CD4-positive, alpha-beta T cell treated with Interleukin-4 for 1 hour (primary cell): ENCODE results near the gene ZRANB1.
"Not testable (repeated sequence)": the region's sequence is repeated elsewhere in the genome, so short reads cannot be mapped to it uniquely, and the experiment has no call there.

ENCODE experiments used
- DNase-seq, 2 donors: peaks; one replicate each; pipeline ENCODE4 v3.0.0-alpha.2; 2020 to 2022

The ZRANB1 gene

DNA sequence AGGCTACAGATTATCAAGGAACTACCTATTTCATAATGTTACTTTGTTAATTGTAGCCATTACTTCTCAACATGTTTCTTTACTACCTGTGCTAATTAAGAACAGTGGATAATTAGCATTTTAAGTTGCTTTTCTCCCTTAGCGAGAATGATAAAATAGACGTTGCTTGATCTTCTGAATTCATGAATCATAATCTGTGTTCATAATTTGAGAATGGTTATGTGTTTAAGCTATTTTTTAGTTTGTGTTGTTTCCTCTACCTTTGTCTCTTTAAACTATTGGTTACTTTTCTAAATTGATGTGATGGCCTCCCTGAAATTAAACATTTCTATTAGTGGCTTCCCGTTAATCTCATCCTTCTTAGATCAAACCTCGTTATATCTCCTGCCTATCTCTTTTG, at the start of gene ZRANB1:
ZRANB1 (plus strand) TSS at position 301 of the 400 bp plus-strand sequence. CDS start 371 bp downstream, outside the sequence.
- no peak for DNase-seq

DNA sequence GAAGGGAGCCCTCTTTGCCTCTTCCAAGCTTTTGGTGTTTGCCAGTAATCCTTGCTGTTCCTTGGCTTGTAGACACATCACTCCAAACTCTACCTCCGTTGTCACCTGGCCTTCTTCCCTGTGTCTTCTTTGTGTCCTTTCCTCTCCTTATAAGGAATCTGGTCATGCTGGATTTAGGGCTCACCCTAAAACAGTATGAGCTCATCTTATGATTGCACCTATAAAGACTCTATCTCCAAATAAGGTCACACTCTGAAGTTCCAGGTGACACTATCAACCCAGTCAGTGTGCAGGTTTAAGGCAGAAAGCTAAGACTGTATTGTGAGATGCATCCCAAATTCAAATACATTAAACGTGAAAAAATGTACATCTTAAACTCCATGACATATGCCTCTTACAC, 49.0 kb upstream of the ZRANB1 start:
- DNase-seq = no peak

DNA sequence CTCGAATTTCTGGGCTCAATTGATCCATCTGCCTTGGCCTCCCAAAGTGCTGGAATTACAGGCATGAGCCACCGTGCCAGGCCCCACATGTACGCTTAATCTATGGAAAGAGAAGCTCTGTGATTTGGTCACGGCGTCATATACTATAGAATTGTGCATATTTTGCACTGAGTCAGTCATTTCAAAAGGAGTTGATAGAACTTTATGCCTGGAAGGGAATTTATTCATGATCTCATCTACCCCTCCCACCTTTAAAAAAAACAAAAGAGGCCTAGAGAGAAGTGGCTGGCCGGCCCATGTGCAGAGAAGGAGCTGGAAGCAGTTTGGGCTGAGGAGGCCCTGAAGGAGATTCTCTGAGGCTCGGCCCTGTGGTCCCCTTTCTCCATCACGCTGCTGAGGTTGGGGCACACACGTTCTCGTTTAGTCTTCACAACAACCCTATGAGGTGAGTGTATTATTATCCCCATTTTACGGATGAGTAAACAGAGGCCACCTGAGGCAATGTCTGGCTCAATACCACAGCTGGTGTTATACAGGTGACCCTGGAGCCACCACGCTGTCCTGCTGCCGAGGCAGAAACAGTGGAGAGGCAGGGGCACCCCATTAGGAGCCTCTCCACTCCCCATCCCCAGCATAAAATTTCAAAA, 47.2 kb upstream of the ZRANB1 start:
- no peak for DNase-seq

DNA sequence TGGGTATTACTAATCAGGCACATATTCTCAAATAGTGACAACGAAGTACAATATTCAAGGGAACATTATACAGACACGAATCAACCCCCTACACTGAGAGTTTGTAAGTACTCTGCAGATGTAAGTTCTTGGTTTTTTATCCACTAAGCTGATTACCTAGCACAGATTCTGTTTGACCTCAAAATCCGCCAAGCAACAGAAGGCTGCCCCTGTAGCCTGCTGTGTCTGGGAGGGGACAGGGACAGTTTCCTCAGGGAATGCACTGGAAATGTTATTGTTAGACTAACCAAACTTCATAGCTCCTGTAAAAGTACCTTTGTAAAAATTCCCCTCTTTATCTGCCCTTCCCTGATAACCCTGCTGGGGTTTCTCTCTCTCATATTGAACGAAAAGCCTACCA, 45.2 kb upstream of the ZRANB1 start:
- no peak for DNase-seq

DNA sequence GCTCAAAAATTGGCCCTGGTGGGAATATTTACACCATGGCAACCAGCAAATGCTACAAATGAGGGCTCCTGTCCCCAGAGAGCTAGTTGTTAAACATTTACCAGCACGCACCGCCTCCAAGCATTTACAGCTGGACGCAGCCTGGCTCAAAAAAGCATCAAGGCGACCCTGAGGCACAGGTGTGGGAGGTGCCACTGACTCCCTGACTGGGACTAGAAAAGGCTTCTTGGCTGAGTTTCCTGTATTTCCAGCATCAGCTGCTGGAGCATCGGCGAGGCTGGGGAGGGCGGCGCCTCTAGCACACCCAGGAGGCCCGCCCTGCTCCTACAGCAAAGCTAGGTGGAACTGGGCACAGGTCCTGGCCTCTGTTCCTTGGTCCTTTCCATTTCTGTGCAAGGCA, 43.5 kb upstream of the ZRANB1 start:
- no peak for DNase-seq

DNA sequence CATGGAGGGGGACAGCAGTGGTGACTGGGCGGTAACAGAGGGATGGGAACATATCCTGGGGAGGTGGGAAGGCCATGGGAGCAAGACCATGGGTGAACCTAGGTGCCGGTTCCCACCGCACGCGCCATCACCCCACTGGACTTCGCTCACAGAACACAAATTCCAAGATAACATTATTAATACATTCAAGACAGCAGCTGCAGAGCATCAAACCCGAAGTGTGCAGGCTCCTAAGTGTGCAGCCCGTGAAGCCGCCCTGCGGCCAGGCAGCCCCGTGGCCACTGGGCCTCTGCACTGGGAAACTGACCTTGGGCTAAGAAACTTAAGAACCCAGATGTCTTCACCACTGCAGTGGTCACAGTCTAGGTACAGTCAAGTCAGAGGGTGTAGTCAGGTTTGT, 42.8 kb upstream of the ZRANB1 start:
- no peak for DNase-seq

DNA sequence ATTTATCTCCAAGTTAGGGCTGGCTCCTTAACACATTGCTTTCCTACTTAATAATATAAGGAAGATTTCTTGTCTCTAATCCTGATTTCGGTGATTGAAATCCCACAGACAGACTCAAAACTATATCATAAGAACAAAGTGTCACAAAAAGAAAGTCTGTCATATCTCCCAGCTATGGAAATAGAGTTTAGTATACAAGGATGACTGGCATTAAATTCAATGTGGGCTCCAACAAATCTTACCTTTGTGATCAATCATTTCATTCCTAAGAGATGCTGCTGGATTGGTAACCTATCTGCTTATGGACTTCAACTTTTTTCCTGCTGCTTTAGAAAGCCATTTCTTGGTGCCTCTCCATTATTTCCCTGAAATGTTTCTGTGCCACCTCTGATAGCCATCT, 39.5 kb upstream of the ZRANB1 start:
- no peak for DNase-seq

DNA sequence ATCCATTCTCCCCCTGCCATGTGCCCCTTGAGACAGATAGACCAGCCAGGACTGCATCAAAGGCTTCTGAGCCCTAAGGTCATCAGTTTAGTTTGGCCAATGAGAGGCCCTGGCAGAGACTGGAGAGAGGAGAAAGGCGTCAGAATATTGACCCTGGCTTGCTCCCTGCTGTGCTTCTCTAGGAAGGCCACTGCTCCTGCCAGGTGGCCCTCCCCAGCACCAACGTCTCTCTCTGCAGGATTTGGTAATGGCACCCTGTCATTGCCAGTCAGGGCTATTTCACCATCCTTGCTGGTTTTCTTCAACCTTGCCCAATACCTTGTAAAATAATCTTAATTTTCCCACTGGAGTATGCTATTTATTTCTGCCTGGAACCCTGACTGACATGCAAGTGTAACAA, 38.8 kb upstream of the ZRANB1 start:
- no peak for DNase-seq

DNA sequence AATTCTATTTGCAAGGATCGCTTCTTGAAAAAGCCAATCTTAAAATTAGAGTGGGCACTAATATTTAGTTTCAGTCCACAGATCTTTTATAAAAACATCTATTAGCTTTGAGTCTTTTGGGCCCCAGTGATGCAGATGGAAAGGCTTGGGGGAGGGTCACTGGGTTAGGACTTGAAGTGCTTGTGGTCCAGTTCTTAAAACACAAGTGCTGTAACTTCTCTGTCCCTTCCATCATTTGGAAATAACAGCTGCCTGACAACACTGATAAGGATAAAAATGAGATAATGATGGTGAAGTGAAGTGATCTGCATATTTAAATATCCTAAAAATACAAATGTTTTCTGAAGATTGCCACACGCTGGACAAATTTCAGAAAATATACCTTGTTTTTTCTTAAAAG, 37.1 kb upstream of the ZRANB1 start:
- no peak for DNase-seq

DNA sequence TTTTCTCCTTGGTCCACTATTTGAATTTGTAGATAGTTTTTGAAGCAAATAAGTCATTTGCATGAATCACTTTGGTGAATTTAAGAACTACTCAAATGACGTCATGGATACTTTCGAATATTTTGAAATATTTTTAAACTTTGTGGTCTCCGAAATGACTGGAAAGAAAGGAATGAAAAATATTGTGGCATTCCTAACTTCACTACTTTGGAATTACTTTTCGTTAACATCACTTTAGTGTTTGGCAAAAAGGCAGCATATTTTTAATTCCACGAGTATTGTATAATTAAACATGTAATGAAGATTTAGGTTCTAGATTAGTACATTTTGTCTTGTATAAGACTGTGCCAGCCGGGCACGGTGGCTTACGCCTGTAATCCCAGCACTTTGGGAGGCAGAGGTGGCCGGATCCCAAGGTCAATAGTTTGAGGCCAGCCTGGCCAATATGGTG, 35.3 kb upstream of the ZRANB1 start:
- no peak for DNase-seq

DNA sequence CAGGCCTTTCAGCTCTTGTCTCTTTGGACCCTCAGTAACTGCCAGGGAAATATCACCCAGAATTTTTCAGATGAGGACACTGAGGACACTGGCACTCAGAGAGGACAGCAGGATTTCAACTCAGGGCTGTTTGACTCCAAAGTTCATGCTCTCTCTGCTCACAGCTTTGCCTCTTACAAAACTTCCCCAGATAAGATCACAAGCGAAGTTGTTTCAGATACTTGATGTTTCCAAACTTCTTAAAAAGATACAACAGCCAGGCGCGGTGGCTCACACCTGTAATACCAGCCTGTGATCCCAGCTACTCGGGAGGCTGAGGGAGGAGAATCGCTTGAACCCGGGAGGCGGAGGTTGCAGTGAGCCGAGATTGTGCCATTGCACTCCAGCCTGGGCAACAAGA, 32.4 kb upstream of the ZRANB1 start:
- DNase-seq = no peak

DNA sequence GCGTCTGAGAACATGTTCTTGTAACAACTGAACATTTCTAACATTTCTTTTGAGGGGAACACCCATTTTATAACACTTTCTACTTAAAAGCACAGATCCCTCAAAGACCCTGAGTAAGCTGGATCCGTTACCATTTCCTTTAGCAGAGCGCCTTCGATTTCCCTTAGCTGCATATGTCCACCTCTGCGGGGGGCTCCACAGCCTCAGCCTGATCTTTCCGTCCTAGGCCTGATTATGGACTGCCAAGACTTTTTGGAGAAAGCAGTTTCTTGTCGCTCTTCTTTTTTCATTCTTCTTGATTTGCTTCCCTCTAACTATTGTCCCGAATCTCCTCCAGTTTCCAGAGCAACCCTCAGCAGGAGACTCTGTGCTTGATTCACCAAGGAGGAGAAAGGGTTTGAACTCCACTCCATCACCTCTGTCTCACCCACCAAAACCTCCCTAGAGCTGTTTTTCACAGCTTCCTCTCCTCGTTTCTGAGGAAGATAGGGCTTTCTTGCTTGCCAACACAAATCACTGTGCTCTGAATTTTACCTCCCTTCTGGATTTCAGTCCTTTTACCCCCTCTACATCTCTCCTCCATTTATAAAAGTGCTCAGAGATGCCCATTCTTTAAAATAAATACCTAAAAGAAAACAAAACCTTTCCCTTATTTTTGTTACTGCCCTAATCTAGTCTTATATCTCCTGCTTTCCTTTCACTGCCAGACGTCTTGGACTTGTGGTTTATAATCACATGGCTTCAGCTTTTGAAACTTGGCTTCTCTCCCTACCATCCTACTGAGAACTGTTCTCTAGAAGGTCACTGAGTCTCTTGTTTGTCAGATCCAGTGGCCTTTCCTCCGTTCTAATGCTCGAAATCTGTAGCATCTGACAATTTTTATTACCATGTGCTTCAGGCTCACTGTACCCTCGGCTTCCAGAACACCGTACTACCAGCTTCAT, 30.5 kb upstream of the ZRANB1 start:
- no peak for DNase-seq

DNA sequence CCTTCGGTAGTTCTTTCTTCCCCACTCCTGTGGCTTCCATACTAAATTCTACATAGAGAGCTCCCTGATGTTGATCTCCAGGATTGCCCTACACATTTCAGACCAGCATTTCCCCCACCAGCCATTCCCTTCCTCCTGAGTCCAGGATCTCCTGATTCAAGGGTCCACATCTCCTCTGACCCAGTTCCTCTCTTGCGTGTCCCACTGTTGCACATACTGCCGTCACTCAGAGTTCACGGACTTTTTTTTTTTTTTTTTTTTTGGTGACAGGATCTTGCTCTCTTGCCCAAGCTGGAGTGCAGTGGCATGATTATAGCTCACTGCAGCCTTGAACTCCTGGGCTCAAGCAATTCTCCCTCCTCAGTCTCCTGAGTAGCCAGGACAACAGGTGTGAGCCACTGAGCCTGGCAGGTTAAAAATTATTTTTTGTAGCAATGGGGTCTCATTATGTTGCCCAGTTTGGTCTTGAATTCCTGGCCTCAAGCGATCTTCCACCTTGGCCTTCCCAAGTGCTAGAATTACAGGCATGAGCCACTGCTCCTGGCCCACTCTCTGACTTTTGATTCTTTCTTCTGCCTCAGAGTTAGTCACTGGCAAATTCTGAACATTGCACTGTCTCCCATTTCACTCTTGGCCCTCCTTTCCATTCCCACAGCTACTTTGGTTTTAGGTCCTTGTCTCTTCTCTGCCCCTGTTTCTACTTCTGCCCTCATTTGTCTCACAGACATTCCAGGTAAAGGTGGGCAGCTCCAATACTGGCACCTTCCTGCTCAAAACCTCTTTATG, 29.6 kb upstream of the ZRANB1 start:
- no peak for DNase-seq

DNA sequence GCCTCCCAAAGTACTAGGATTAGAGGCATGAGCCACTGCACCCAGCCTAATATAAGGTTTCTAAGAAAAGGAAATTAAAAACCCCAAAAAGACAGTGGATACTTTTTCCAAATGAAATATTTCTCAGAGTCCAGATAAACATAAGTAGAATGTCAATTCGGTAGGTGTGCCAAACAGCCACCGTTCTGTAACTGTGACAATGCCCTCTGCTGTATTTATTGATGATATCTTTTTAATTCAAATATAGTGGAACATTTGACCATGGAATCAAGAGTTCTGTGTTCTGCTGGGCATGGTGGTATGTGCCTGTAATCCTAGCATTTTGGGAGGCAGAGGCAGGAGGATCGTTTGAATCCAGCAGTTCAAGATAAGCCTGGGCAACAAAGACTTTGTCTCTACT, 28.8 kb upstream of the ZRANB1 start:
- no peak for DNase-seq

DNA sequence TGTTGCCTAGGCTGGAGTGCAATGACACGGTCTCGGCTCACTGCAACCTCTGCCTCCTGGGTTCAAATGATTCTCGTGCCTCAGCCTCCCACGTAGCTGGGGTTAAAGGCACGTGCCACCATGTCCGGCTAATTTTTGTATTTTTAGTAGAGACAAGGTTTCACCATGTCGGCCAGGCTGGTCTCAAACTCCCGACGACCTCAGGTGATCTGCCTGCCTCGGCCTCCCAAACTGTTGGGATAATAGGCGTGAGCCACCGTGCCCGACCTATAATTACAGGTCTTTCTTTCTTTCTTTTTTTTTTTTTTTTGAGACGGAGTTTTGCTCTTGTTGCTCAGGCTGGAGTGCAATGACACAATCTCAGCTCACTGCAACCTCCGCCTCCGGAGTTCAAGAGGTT, 27.5 kb upstream of the ZRANB1 start:
- not testable (repeated sequence) for DNase-seq

DNA sequence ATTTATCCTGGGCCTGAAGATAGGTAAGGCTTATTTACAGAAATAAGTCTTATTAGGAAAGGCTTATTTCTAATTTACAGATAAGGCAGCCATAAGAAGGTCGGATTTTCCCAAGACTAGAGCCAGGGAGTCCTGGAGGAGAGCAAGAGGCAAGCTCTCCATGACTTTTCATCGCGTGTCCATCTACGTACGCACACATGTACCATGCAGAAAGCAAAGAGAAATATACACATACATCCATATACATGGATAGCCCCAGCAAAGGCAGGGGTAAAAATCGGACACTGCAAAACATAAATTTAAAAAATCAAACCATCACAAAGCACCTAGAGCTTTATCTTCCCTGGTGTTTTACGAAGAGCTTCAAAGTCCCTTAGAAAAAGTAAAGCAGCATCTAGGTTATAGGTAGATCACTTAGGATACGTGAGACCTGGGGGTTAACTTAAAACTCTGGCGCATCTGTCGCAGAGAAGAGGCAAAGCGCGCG, 25.8 kb upstream of the ZRANB1 start:
- DNase-seq = no peak

DNA sequence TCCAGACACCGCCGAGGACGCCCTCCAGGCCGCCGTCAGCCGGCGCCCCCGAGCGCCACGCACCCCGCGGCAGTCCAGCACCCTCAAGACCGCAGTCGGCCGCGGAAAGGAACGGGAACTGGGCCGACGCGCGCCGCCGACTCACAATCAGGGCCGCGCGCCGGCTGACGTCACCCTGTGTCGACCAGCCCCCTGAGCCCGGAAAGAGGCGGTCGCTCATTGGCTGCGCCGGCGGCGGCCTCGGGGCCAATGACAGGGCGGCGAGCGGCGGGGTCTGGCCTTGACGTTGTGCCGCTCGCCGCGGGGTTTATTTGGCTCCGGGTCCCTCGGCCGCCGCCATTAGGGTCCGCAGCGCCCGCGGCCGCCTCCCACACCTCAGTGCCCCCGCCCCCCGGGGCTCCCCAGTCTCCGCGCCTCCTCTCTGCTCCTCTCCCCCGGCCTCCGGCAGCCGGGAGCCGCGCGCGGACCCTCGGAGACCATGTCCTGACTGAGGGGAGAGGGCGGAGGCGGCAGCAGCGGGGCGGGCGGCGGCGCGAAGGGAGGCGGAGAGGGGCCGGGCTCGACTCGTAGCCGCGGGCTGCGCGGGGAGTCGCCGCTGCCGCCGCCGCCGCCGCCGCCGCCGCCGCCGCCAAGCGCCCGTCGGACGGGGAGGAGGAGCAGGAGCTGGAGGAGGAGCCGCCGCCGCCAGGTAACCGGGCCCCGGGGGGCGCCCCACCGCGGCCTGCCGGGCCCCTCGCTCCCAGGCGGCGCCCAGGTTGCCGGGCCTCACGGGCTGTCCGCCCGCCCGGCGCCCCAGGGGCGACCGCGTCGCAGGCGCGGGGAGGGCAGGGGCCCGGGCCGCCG, 25.1 kb upstream of the ZRANB1 start:
- DNase-seq = peak; percentile 96 to 97

DNA sequence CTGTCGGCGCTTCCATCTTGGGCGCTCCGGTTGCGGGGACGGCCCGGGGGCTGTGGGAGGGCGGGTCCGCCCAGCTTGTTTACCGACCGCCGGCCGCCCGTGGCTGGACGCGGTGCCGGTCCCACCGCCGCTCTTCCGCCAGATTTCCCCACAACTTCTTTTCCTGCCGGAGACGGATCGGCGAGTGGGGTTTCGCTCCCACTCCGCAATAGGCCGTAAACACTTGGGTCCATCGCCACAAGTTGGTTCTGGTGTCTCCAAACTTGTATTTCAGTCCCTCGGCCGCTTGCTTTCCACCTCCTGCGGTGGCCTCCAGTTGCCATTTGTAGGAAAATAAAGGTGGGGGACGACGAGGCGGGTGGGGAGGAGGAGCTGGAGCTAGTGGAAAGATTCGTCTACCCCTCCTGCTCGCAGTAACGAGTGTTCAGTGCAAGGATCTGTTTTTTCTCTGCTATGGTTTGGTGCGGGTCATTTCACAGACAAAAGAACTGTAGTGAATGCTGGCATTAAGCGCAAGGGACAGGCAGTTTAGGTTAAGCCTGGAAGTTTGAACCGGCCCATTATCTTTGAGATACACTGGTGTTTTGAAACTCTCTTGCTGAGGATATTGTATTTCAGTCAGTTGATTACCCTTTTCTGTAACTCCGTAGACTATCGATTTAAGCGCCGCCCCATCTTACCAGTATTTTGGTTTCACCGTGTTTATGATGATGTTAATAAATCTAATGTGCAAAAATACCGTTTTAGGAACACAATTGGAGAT, 24.3 kb upstream of the ZRANB1 start:
- peak; percentile 13 to 41 for DNase-seq

DNA sequence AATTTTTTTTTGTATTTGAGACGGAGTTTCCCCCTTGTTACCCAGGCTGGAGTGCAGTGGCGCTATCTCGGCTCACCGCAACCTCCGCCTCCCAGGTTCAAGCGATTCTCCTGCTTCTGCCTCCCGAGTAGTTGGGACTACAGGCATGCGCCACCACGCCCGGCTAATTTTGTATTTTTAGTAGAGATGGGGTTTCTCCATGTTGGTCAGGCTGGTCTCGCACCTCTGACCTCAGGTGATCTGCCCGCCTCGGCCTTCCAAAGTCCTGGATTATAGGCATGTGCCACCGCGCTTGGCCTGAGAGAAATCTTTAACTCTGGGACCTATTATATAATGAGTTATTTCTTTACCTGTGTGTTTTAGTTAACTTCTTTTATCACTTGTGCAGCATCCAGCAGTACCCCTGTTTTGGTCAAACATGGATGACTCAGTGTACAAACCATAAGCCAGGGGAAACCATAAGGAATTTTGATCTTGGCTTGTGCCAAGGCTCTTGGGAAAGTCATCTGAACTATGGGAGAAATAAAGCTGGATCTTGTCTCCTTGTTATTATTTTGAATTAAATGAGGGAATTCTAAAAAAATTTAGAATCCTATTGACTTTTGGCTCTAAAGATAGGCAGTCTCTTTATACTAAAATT, 23.6 kb upstream of the ZRANB1 start:
- peak in 1 of 2 donors; percentile 19 for DNase-seq

DNA sequence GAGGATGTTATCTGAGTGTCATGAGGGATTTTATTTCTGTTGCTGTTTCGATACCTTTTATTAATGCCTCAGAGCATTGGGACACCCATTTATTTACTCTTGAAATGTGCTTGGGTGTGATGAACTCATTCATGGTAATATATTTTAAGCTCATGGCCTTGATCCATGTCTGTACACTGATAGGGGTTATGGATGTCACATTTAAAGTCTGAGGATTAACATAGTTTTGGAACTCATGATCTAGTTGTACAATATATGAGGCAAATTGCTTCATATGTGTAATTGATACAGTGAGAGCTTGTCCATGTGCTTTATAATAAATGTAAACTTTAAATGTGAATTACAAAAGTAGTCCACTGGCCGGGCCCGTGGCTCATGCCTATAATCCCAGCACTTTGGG, 23.0 kb upstream of the ZRANB1 start:
- no peak for DNase-seq

DNA sequence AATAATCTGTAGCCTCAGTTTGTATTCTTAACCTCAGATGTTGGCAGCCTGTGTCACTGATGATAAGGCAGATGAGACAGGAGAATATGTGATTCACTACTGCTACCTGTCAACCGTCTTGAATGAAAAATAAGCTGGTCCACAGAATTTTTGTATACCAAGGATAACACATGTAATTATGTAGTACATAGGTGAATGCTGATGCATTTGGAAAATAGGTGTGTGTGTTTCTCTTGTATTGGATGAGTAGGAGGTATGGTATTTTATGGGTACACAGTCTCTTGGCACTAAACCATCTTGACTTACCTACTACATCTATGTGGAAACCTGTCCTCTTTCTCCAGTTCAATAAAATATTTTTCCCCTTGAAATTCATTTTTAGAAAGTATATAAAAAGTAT, 20.7 kb upstream of the ZRANB1 start:
- no peak for DNase-seq
